ENCODE data around the gene MYLIP.

The MYLIP gene

GRCh38 chr6:16179970-16180431, 51.1 kb downstream of the MYLIP start:
- H3K27me3 Mint-ChIP-seq: peaks cover 2% of the 10 kb centered on the region
- peaks cover 2% of the 10 kb centered on the region for H3K36me3 Mint-ChIP-seq
- peaks cover 11% of the 10 kb centered on the region for H3K4me1 Mint-ChIP-seq
- no peak overlapping the region for H3K27ac Mint-ChIP-seq
- peak; percentile 29 for ATAC-seq (ENCODE audit: low read depth)
- DNase-seq (ENCODE audit: low spot score in 2 of 2): no peak
- H3K9me3 Mint-ChIP-seq: no peaks in the 10 kb centered on the region
- peak overlapping the region; percentile 70 for H3K4me3 Mint-ChIP-seq

- H3K27ac Mint-ChIP-seq: no peak overlapping the region
- peaks cover 11% of the 10 kb centered on the region for H3K4me1 Mint-ChIP-seq
- no peak for ATAC-seq (ENCODE audit: low read depth)
- no peak for DNase-seq (ENCODE audit: low spot score in 2 of 2)
- H3K27me3 Mint-ChIP-seq: peaks cover 2% of the 10 kb centered on the region
- H3K36me3 Mint-ChIP-seq: peaks cover 2% of the 10 kb centered on the region
- H3K4me3 Mint-ChIP-seq: peak overlapping the region; percentile 70
- H3K9me3 Mint-ChIP-seq: no peaks in the 10 kb centered on the region
Observed at GRCh38 chr6:16180696-16181438, 52.0 kb downstream of the MYLIP start.

GRCh38 chr6:16181439-16182297, 52.8 kb downstream of the MYLIP start:
- peaks cover 1% of the 10 kb centered on the region for H3K36me3 Mint-ChIP-seq
- ATAC-seq (ENCODE audit: low read depth) (no peak), DNase-seq (ENCODE audit: low spot score in 2 of 2) (no peak)
- peaks cover 11% of the 10 kb centered on the region for H3K4me1 Mint-ChIP-seq
- no peak overlapping the region for H3K27ac Mint-ChIP-seq
- no peak overlapping the region for H3K4me3 Mint-ChIP-seq
- H3K27me3 Mint-ChIP-seq: peaks cover 1% of the 10 kb centered on the region
- H3K9me3 Mint-ChIP-seq: no peaks in the 10 kb centered on the region

GRCh38 chr6:16183187-16183664, 54.3 kb downstream of the MYLIP start:
- H3K9me3 Mint-ChIP-seq: no peaks in the 10 kb centered on the region
- H3K27me3 Mint-ChIP-seq: no peaks in the 10 kb centered on the region
- peaks cover 11% of the 10 kb centered on the region for H3K4me1 Mint-ChIP-seq
- DNase-seq (ENCODE audit: low spot score in 2 of 2) (no peak), ATAC-seq (ENCODE audit: low read depth) (peak; percentile 25)
- no peak overlapping the region for H3K4me3 Mint-ChIP-seq
- no peak overlapping the region for H3K27ac Mint-ChIP-seq
- H3K36me3 Mint-ChIP-seq: no peaks in the 10 kb centered on the region

DNA sequence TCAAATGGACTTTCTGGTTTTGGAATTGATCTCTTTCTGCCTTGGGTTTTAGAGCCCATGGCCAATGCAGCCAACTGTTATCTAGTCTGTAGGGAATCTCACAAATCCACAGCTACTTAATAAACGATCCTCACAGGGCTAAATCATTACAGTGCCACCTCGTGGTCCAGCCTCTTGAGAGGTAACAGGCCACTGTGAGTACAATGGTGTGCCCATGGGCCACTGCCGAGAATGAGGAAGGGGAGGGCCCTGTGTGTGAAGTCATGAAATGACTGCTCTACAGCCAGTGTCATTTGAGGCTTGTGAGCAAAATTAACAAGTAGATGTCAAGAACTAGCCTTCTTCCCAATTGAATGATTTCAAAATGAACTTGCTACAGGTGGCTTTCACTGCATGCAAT, 55.2 kb downstream of the MYLIP start:
- Mint-ChIP-seq H3K4me3 (no peak overlapping the region), H3K4me1 (peaks cover 11% of the 10 kb centered on the region), H3K27ac (peak overlapping the region; percentile 25), H3K9me3 (no peaks in the 10 kb centered on the region), H3K36me3 (no peaks in the 10 kb centered on the region), H3K27me3 (peaks cover 1% of the 10 kb centered on the region)
- ATAC-seq (ENCODE audit: low read depth) (peak; percentile 79), DNase-seq (ENCODE audit: low spot score in 2 of 2) (no peak)

DNA sequence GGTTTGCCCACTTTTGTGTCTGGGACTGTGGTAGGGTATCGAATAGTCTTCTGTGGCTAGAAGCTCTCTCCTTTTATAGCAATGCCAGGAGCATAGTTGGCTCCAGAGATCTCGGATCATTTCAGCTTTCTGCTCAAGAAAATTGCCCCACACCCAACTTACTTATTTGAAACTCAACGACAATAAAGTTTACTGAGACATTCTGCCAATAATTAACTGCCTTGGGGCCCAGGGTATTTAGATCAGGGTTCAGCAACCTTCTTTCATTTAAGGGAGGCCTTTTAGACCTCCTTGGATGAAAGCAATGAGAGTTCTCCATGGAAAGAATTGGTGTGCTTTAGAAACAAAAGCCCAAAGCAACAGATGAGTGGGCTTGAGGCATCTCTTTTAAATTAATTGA, 55.7 kb downstream of the MYLIP start:
- Mint-ChIP-seq H3K27ac (no peak overlapping the region), H3K9me3 (no peaks in the 10 kb centered on the region), H3K36me3 (no peaks in the 10 kb centered on the region), H3K4me1 (peaks cover 11% of the 10 kb centered on the region), H3K27me3 (peaks cover 1% of the 10 kb centered on the region), H3K4me3 (no peak overlapping the region)
- ATAC-seq (ENCODE audit: low read depth): no peak
- no peak for DNase-seq (ENCODE audit: low spot score in 2 of 2)

GRCh38 chr6:16187176-16187575, 58.3 kb downstream of the MYLIP start:
- ATAC-seq (ENCODE audit: low read depth): no peak

GRCh38 chr6:16190214-16190613, 61.3 kb downstream of the MYLIP start:
- DNase-seq (ENCODE audit: low spot score in 2 of 2): no peak
- no peak for ATAC-seq (ENCODE audit: low read depth)
- Mint-ChIP-seq H3K36me3 (no peaks in the 10 kb centered on the region), H3K27ac (no peak overlapping the region), H3K4me3 (no peak overlapping the region), H3K27me3 (peaks cover 5% of the 10 kb centered on the region), H3K9me3 (no peaks in the 10 kb centered on the region), H3K4me1 (no peaks in the 10 kb centered on the region)

More at GRCh38 chr6:16187176-16187575, 58.3 kb downstream of the MYLIP start:
- Mint-ChIP-seq H3K9me3 (no peaks in the 10 kb centered on the region), H3K27me3 (peaks cover 3% of the 10 kb centered on the region), H3K4me1 (peaks cover 3% of the 10 kb centered on the region), H3K27ac (no peak overlapping the region), H3K4me3 (no peak overlapping the region), H3K36me3 (no peaks in the 10 kb centered on the region)
- no peak for DNase-seq (ENCODE audit: low spot score in 2 of 2)

DNA sequence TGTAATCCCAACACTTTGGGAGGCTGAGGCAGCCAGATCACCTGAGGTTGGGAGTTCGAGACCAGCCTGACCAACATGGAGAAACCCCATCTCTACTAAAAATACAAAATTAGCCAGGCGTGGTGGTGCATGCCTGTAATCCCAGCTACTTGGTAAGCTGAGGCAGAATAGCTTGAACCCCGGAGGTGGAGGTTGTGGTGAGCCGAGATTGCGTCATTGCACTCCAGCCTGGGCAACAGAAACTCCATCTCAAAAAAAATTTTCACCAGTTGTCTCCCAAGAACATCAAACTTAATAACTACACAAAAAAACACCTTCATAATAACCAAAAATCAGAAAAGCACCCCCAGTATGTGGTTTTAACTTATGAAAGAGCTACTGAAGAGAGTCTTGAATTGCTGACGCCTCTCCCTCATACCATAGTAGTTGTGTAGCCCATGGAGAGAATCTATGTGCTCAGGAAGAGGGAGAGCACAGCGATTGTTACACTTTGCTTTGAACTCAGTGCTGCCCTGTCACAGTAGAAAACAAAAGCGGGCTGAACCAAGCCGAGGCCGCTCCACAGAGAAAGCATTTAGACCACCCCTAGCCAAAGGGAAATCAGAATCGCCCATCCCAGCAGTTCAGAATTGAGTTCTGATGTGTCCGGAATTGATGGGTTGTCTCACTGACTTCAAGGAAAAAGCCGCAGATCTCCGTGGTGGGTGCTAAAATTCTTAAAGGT, 67.5 kb downstream of the MYLIP start:
- DNase-seq (ENCODE audit: low spot score in 2 of 2) (no peak), ATAC-seq (ENCODE audit: low read depth) (no peak)
- Mint-ChIP-seq H3K4me3 (no peak overlapping the region), H3K9me3 (no peaks in the 10 kb centered on the region), H3K27ac (no peak overlapping the region), H3K27me3 (peaks cover 4% of the 10 kb centered on the region), H3K36me3 (no peaks in the 10 kb centered on the region), H3K4me1 (peaks cover under 1% of the 10 kb centered on the region)

GRCh38 chr6:16196984-16197546, 68.2 kb downstream of the MYLIP start:
- DNase-seq (ENCODE audit: low spot score in 2 of 2): no peak
- Mint-ChIP-seq H3K4me1 (peaks cover 2% of the 10 kb centered on the region), H3K27ac (no peak overlapping the region), H3K9me3 (no peaks in the 10 kb centered on the region), H3K27me3 (peaks cover 4% of the 10 kb centered on the region), H3K4me3 (no peak overlapping the region), H3K36me3 (no peaks in the 10 kb centered on the region)
- no peak for ATAC-seq (ENCODE audit: low read depth)

Measured in memory B cell (primary cell).